Adipose tissue (tissue), 3 donors: ENCODE data around the gene BEST1. TPM values are rescaled to one million over a fixed set of nuclear protein-coding genes. Genes with fewer than 3 reads are reported as not detected.

ENCODE experiments used
- H3K27ac ChIP-seq: one replicate; pipeline ENCODE4 v1.5.1; 2013; ENCODE audit warnings: low read depth, low read length
- whole genome bisulfite sequencing, 3 donors: extraction: QIAGEN DNeasy Blood & Tissue Kit; methylation state at CpG; one replicate each; pipeline ENCODE4 v1.1.7; 2013; 5-methylcytosine and 5-hydroxymethylcytosine counted together
- polyA plus RNA-seq, 3 donors: library from polyadenylated mRNA; stranded (reverse); fragments of 200-250 nt; gene quantifications; one replicate each; pipeline ENCODE4 v1.2.3, GENCODE V29; 2013
- donor health status: healthy with polysubstance abuse.
- donor health status: Bipolar disorder and iron deficiency.
- donor health status: healthy.

BEST1 gene
- polyA plus RNA-seq, 3 donors, result 3.0 to 14.8 (median 5.2) TPM

DNA sequence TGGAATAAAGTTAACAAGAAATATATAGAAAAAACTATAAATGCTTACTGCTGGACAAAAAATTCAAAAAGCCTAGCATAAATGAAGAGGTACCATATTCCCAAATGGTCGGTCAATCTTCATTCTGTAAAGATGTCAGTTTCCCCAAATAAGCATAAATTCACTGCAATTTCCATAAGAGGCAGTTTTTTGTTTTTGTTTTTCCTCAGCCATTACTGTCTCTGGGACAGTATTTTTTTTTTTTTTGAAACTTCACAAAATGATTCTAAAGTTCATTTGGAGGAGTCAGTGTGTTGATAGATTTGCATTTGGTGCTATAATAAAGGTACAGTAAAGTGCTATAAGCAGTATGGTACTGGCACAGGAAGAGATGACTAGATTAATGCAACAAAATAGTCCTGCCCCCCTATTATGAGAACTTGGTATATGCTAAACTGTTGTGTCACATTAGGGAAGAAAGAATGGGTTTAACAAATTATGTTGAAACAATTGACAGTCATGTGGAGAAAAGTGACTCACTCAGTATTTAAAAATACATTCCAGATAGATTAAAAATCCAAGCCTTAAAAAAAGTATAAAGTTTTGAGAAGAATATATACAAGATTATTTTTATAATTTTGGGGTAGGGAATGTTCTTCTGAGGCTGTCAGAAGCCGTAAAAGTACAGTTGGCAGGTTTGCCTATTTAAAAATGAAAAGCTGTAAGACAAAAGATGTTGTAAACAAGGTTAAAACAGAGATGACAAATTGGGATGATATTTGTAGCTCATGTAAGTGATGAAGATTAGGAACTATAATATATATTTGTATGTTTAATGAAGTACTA is 19.9 kb downstream of the BEST1 start:
- H3K27ac ChIP-seq, result no peak overlapping the region
- WGBS, 3 donors, result 83 to 91% (median 89%) methylated on average over 2 of the region's 2 CpGs

DNA sequence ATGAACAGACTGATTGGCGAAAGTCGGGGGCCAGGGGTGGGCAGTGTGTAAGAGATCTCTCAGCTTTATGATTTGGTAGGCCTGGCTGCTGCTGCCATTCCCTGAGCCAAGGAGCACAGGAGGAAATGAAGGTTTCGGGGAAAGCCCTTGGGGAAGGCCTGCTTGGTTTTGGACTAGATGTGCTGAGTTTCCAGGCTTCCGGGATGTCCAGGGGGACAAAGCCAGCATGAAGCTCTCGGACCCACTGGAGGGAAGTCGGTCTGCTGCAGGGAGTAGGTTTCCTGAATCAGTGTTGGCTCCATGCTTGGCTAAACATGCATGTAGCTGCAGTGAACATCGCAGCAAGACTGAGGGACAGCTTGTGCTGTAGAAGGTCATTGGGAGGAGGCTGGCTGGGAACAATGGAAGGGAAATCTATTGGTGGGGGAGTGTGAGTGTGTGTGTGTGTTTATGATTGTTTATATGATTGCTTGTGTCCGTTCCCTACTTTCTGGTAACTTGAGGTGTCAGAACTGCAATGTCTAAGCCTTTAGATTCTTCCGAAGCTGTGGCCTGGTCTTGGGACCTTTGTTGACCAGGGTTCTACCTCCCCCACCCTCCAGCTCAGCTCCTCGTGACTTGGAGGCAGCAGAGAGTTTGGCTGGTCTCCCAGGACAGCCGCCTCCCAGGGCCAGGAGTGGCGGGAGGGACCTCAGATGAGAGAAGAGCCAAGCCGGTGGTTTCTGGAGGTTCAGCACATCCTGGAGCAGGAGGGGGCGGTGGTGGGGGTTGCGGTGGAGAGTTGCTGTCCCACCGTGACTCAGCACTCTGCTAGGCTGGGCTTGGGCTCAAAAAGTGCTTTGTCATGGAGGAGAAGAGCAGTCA is 21.3 kb downstream of the BEST1 start:
- peak overlapping the region; percentile 88 for H3K27ac ChIP-seq
- WGBS, 3 donors, result 16 to 21% (median 19%) methylated on average over 16 of the region's 16 CpGs

DNA sequence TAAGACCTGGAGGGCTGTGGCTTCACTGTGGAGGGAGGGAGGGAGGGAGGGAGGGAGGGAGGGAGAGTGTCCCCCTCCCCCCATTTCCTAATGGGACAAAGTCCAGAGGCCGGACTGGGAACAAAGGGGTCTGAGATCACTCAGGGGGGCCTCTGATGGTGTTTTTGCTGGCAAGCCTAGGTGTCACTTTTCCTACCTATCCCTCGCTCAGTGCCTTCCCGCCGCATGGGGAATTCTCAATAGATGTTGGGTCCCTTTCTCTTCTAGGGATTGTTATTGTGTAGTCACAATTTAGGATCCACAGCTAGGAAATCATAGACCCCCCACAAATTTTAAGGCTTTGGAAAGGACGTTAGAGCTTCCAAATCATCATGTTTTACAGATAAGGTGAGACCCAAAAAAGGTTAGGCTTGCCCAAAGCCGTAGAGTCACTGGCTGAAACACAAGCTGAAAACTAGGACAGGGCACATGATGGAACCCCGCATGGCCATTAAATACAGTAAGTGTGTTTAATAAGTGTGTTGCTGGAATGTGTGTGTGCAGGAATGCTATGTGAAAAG is 22.0 kb downstream of the BEST1 start:
- peak overlapping the region; percentile 88 for H3K27ac ChIP-seq
- WGBS, 3 donors, result 29 to 47% (median 38%) methylated on average over 7 of the region's 7 CpGs

DNA sequence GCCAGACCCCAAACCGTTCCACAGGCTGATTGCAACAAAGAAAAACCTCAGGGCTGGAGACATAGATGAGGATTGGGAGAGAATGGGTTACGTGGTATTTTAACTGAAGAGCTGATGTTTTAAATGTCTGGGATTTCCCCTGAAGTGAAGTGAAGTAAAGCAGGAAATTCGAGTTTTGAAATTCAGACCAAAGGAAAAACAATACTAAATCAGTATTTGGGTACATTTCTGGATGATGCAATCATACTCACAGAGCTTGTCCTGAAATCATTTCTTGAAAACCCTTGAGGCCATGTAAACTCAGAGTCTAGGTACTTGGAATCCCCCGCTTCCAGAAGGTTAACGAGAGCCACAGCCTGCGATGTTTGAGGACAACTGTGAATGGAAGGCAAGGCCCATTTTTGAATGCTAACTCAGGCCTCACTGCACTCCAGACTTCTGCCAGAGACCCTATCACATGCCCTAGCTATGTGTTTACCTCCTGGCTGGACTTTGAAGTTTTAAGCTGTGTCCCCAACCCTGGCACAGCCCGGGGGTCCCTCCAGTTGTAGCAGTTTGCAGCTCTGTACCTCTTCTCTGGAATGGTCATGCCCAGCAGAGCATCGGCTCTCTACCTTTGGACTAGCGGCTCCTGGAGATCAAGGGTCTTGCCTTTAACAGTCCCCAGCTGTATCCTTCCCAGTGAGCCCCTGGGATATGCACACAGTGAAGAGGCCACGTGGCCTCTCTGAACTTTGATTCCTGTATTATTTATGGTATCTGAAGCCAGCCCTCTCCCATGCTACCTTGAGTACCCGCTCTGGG is 22.7 kb downstream of the BEST1 start:
- peak overlapping the region; percentile 88 for H3K27ac ChIP-seq
- WGBS, 3 donors, result 20 to 52% (median 46%) methylated on average over 11 of the region's 11 CpGs

DNA sequence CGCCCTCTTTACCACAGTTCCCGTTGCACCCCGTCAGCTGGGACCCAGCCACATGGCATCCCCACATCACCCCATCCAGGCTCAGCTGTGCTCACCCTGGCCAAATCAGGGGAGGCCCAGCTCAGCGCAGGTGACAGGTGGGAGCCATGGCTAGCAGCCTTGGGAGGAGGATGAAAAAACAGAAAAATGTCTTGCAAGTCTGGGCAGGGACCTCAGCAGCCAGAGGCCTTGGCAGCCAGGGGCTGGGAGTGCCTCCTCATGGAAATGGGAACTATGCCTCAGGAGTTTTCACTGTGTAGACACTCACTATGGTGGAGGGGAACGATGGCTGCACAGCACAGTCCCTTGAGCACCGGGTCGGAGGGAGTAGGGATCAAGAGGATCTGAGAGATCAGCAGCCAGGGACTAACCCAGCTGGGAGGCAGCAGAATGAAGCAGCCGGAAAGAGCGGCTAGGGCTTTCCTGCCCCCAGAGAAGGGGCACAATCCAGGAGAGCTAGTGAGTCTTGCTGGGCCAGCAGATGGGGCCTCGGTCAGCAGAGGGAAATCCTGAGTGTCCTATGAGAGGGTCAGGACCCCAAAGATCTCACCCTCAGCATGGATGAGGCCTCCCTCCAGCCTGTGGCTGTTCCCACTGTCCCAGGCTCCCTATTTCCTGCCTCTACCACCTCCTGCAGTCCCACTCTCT is 23.5 kb downstream of the BEST1 start:
- WGBS, 3 donors, result 46 to 71% (median 65%) methylated on average over 10 of the region's 10 CpGs
- H3K27ac ChIP-seq, result peak overlapping the region; percentile 12

DNA sequence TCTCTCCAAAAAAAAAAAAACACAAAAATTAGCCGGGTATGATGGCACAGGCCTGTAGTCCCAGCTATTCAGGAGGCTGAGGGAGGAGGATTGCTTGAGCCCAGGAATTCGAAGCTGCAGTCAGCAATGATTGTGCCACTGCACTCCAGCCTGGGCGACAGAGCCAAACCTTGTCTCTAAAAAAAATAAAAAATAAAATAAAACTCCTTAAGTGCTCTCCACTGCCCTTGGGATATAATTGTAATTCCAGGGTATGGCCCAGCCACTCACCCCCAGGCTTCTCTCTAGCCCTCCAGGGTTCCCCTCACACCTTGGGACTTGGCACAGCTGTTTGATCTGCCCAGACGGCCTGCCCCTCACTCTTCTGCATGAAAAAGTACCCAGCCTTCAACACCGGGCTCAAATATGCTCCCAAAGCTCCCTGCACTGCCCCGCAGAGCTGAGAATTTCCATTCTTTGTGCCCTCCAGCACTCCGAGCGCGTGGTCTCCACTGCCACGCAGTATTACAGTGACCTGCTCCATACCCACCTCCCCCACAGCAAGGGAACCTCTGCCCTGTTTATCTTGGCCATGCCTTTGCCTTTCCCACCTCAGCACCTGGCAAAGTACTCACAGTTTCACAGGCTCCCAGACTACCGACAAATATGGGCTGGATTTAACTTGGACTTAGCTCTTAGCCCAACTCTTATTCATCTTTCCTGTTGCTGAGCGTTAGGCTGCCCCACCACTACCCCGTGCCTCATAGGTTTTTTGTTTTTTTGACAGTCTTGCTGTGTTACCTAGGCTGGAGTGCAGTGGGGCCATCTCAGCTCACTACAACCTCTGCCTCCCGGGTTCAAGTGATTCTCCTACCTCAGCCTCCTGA is 24.8 kb downstream of the BEST1 start:
- H3K27ac ChIP-seq, result no peak overlapping the region
- WGBS, 3 donors, result 28 to 74% (median 74%) methylated on average over 14 of the region's 14 CpGs

DNA sequence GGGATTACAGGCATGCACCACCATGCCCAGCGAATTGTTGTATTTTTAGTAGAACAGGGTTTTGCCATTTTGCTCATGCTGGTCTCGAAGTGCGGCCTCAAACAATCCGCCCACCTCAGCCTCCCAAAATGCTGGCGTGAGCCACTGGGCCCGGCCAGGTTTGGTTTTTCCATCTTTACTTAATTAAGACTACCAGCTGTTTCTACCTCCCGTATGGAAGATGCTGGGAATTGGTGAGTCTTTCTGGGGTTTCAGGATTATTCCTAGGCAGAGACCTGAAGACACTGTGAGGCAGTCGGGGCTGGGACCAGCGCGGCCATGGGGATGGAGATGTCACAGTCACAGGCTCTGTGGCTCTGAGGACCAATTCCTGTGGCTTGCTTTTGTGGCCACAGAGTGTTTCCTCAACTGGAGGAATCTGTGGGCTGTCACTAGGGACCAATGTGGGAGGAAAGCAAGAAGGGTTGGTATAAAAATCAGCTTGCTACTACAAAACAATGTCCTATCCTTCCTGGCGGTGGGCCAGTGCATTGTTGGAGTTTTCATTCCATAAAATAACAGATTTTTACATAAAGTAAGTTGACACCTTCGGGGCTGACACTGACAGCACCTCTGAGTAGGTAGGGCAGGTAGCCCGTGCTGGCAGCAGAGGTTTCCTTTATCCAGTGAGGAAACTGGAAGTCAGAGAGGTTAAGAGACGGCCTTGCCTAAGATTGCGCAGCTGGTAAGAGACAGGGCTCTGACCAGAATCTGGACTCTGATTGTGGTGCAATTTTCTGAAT is 25.7 kb downstream of the BEST1 start:
- H3K27ac ChIP-seq, result no peak overlapping the region
- 41 to 79% (median 78%) methylated on average over 15 of the region's 15 CpGs for WGBS, 3 donors

DNA sequence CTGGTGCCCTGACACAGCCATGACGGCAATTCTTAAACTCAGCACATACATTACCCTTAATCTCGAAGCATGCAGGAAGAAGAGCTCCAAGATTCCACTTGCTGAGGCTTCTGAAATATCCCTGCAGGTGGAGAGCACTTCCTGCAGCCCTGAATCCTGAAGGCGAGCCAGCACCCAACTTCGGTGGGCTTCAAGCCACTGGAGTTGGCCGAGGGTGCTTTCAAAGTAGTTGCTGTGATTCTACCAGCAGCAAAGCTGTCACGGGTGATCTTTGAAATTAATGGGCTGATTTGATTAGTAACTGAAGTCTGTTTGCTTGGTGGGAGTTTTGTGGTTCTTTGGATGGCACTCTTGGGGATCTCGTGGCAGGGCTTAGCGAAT is 26.3 kb downstream of the BEST1 start:
- 44 to 88% (median 82%) methylated on average over 8 of the region's 8 CpGs for WGBS, 3 donors
- H3K27ac ChIP-seq, result no peak overlapping the region

DNA sequence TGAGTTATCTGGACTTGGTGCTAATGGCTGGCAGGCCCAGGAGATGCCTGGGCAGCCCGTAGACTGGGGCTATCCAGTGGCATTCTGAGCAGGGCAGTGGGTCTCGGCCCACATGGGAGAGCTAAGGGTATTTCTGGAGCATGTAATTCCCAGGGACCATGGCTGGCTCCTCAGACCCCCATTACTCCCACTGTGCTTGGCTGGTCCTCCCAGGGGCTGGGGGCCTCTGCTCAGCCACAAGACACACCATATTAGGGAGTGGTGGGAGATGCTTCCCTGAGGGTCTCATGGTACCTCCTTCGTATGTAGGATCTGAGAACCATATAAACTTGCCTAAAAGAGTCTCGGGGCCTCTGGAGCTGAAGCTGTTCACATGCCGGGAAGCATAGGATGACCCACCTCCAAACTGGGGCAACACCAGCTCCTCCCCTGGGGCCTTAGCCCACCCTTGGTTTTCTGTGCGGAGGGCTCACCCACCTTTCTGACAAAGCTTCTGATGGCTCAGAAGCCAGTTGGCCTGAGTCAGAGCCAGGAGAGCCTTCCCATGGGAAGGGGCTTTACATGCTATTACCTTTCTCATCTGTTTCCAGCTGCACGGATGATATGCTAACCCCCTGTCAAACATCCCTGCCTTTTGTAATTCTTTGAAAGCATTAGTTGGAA is 26.8 kb downstream of the BEST1 start:
- WGBS, 3 donors, result 41 to 89% (median 74%) methylated on average over 7 of the region's 7 CpGs
- no peak overlapping the region for H3K27ac ChIP-seq

DNA sequence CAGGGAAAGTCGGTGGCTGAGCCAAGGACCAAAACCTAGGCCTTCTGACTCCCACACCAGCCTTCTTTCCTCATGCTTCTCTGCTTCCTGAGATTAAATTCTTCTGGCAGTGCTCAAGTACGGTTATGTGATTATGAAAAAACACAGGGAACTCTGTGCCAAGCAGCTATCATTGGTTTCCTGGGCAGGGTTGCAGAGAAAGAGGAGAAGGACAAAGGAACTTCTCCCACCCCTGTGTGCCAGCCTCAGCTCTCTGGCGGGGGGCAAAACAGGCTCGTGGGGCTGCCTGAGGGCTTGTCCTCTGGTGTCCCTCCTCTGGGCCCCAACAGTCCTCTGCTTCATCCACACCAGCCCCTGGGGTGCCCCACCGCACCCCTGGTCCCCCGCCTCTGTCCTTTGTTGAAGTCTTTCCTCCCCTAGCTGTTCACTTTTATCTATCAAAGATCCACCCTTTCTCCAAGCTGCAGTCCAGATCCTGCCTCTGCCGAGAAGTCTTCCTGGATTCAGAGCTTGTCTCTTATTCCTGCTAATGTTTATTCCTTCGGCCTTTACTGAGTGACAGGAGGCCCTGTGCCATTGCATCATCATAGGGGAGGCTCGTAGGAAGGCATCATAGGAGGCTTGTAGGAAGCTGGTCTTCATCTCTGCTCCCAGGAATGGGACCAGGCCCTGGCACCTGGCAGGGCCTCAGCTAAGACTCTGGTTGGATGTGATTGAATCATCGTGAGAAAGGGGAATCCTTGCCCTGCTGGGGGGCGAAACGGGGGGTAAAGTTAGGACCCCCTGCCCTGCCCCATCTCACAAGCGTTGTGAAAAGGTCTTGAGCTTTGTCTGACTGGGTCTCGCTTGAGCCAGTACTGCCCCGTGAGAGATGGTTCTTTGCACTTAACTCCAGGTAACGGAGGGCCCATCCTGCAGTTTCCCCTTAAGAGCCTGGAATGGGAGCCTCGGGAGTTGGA is 28.8 kb downstream of the BEST1 start:
- WGBS, 3 donors, result 56 to 73% (median 65%) methylated on average over 17 of the region's 17 CpGs
- no peak overlapping the region for H3K27ac ChIP-seq

DNA sequence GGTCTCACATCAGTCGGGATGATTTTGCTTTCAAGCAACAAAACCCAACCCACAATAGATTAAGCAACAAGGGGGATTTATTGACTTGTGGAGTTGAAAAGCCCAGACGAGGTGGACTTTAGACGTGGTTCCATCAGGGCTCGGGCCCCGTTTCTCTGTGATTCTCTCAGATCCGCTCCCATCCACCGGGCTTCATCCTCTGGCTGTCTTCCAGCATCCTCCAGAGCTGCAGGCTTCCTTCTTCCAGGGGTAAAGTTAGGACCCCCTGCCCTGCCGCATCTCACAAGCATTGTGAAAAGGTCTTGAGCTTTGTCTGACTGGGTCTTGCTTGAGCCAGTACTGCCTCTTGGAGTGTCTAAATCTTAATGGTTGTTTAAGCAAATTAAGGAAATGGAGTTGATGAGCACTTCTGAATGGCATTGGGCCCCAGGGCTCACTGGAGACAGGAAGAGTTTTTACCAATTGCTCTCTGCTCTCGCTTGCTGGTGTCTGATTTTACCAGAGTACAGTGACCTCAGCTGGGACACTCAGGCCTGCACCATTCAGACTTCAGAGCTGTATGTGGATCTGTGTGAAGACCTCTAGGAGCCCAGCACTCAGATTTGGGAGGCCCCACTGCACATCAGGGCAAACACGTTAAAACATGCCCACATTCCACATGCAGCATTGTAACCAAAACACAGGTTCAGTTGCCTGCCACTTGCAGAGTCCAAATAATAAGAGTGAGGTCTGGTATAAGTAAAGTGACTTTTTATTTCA is 30.8 kb downstream of the BEST1 start:
- no peak overlapping the region for H3K27ac ChIP-seq
- WGBS, 3 donors, result 57 to 86% (median 82%) methylated on average over 10 of the region's 10 CpGs

DNA sequence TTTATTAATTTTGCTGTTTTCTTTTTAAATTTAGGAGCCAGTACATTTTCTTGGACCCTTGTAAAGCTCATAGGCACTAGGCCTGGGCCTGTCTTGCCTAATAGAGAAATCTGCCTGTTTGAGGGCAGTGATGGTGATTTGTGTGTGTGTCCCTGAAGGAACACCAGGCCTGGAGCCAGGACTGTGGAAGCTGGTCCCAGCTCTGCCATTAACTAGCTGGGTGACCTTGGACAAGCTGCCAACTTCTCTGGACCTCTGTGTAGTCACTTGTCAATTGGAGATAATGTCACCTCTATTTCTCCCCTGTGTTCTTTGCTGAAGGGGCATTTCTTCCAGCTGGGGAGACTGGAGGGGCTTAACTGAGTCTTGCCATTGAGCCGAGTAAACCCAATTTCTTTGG is 33.3 kb downstream of the BEST1 start:
- 50 to 96% (median 78%) methylated on average over 1 of the region's 1 CpG for WGBS, 3 donors
- H3K27ac ChIP-seq, result no peak overlapping the region

DNA sequence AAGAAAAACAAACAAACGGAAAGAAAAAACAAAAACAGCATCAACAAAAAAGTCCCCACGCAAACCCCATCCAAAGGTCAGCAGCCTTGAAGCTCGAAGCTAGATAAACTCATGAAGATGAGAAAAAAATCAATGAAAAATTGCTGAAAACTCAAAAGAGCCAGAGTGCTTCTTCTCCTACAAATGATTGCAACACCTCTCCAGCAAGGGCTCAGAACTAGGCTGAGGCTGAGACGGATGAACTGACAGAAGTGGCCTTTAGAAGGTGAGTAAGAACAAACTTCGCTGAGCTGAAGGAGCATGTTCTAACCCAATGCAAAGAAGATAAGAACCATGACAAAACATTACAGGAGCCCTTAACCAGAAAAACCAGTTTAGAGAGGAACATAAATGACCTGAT is 35.7 kb downstream of the BEST1 start:
- H3K27ac ChIP-seq, result no peak overlapping the region
- 37 to 89% (median 79%) methylated on average over 5 of the region's 5 CpGs for WGBS, 3 donors

DNA sequence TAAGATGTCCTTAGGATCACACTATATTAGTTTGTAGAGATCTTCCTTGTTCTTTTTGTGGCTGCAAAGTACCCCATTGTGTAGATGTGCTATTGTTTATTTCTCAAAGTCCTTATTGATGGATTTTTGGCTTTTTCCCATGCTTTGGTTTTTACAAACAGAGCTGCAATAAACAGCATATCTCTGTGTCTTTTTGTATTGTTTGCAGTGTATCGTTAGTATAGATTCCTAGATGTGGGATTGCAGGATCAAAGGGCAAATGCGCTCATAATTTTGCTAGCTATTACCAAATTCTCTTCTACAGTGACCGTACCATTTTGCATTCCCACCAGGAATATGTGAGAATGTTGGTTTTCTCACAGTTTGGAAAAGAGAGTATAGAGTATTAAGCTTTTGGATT is 44.8 kb downstream of the BEST1 start:
- WGBS, 3 donors, result 42 to 94% (median 89%) methylated on average over 3 of the region's 3 CpGs
- no peak overlapping the region for H3K27ac ChIP-seq
